ENCODE data around the gene PAOX.

- TF ChIP-seq, protein P1, sequence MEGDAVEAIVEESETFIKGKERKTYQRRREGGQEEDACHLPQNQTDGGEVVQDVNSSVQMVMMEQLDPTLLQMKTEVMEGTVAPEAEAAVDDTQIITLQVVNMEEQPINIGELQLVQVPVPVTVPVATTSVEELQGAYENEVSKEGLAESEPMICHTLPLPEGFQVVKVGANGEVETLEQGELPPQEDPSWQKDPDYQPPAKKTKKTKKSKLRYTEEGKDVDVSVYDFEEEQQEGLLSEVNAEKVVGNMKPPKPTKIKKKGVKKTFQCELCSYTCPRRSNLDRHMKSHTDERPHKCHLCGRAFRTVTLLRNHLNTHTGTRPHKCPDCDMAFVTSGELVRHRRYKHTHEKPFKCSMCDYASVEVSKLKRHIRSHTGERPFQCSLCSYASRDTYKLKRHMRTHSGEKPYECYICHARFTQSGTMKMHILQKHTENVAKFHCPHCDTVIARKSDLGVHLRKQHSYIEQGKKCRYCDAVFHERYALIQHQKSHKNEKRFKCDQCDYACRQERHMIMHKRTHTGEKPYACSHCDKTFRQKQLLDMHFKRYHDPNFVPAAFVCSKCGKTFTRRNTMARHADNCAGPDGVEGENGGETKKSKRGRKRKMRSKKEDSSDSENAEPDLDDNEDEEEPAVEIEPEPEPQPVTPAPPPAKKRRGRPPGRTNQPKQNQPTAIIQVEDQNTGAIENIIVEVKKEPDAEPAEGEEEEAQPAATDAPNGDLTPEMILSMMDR (IDR thresholded peaks at IDR 0.05), result no peak
- no peak for TF ChIP-seq POLR2A (IDR thresholded peaks at IDR 0.05)
These were observed 13.0 kb upstream of the PAOX start for GRCh38 chr10:133366130-133366478.

All from right lobe of liver (tissue), 4 donors.